Smooth muscle cell (in vitro differentiated cells): ENCODE measurements around the gene RIMS4. TPM values are rescaled to one million over a fixed set of nuclear protein-coding genes. Genes with fewer than 3 reads are reported as not detected.

Experiments used
- DNase-seq: peaks from one replicate; lab custom pipeline; 2025; ENCODE audit not compliant: unreplicated experiment; lab: John Stamatoyannopoulos, UW
- H2AFZ ChIP-seq: fragments of 200-600 bp; sonication (generic); 2 replicates; pipeline ENCODE4 v1.6.0; 2016; ENCODE audit warnings: antibody characterized with exemption, low read depth, mild to moderate bottlenecking
- H3F3A ChIP-seq: fragments of 200-600 bp; sonication (generic); 2 replicates; pipeline ENCODE4 v1.6.0; 2017; ENCODE audit warnings: antibody characterized with exemption, low read depth
- H3K27ac ChIP-seq: fragments of 200-600 bp; sonication (generic); 2 replicates; pipeline ENCODE4 v1.5.1; 2016; ENCODE audit warnings: low read depth, mild to moderate bottlenecking
- H3K27me3 ChIP-seq: fragments of 200-600 bp; sonication (generic); 2 replicates; pipeline ENCODE4 v1.6.1; 2016; ENCODE audit warnings: low read depth, mild to moderate bottlenecking
- H3K36me3 ChIP-seq: fragments of 200-600 bp; sonication (generic); 2 replicates; pipeline ENCODE4 v1.5.1; 2016; ENCODE audit warnings: low read depth
- H3K4me1 ChIP-seq: fragments of 200-600 bp; sonication (generic); 2 replicates; pipeline ENCODE4 v1.5.1; 2016; ENCODE audit warnings: low read depth
- H3K4me2 ChIP-seq: fragments of 200-600 bp; sonication (generic); 2 replicates; pipeline ENCODE4 v1.6.0; 2016; ENCODE audit warnings: mild to moderate bottlenecking
- H3K4me3 ChIP-seq: fragments of 200-600 bp; sonication (generic); 2 replicates; pipeline ENCODE4 v1.5.1; 2016; ENCODE audit warnings: mild to moderate bottlenecking
- H3K79me2 ChIP-seq: fragments of 200-600 bp; sonication (generic); 2 replicates; pipeline ENCODE4 v1.6.0; 2016; ENCODE audit warnings: low read depth, mild to moderate bottlenecking
- H3K9ac ChIP-seq: fragments of 200-600 bp; sonication (generic); 2 replicates; pipeline ENCODE4 v1.6.0; 2016; ENCODE audit warnings: low read depth
- H3K9me3 ChIP-seq: fragments of 200-600 bp; sonication (generic); replicated peaks from 2 replicates; pipeline ENCODE4 v1.5.1; 2016; ENCODE audit warnings: low read depth
- H4K20me1 ChIP-seq: fragments of 200-600 bp; sonication (generic); 2 replicates; pipeline ENCODE4 v1.6.0; 2016; ENCODE audit warnings: low read depth
- CTCF ChIP-seq: fragments of 200-600 bp; sonication (generic); IDR thresholded peaks from 2 replicates; pipeline ENCODE4 v1.5.1; 2017; ENCODE audit warnings: borderline replicate concordance, mild to moderate bottlenecking, antibody characterized with exemption; ENCODE audit not compliant: insufficient read depth, poor library complexity, severe bottlenecking
- WGBS: methylation state at CpG from one replicate; pipeline ENCODE4 v1.1.7; 2016; ENCODE audit warnings: low lambda C conversion rate; 5-methylcytosine and 5-hydroxymethylcytosine counted together
- polyA plus RNA-seq: library from polyadenylated mRNA; unstranded; fragments of >200 nt; fragmentation: Nextera tagmentation; extraction: Ambion mirVana; gene quantifications from 2 replicates; pipeline ENCODE4 v1.2.1, GENCODE V29; 2016
- total RNA-seq: library from RNA; depleted of rRNA; stranded (reverse); fragments of >200 nt; gene quantifications from 2 replicates; pipeline ENCODE4 v1.2.3, GENCODE V29; 2014

RIMS4 gene
- total and polyA plus RNA-seq, 2 experiments from 2014 or later = not detected

- H3K36me3 ChIP-seq = no peaks in the 10 kb centered on the region
- no peak overlapping the region for H3K27ac ChIP-seq
- H3F3A ChIP-seq = no peaks in the 10 kb centered on the region
- no peak overlapping the region for H3K4me2 ChIP-seq
- H2AFZ ChIP-seq = no peak overlapping the region
- H3K79me2 ChIP-seq = no peaks in the 10 kb centered on the region
- TF ChIP-seq CTCF = no peak
- H3K4me1 ChIP-seq = no peaks in the 10 kb centered on the region
- H3K9me3 ChIP-seq = no peaks in the 10 kb centered on the region
- no peak overlapping the region for H3K4me3 ChIP-seq
- H4K20me1 ChIP-seq = no peaks in the 10 kb centered on the region
- no peaks in the 10 kb centered on the region for H3K27me3 ChIP-seq
- H3K9ac ChIP-seq = no peak overlapping the region
- 50% methylated on average over 1 of the region's 1 CpG for WGBS
- DNase-seq = no peak
Observed at GRCh38 chr20:44785768-44786167, 24.6 kb downstream of the RIMS4 start.

- Histone ChIP-seq H3K9ac (no peak overlapping the region), H3K36me3 (no peaks in the 10 kb centered on the region), H3K27ac (no peak overlapping the region), H3K9me3 (no peaks in the 10 kb centered on the region), H3F3A (no peaks in the 10 kb centered on the region), H3K4me2 (no peak overlapping the region), H2AFZ (no peak overlapping the region), H3K4me3 (no peak overlapping the region), H3K79me2 (no peaks in the 10 kb centered on the region), H3K4me1 (no peaks in the 10 kb centered on the region), H3K27me3 (no peaks in the 10 kb centered on the region), H4K20me1 (no peaks in the 10 kb centered on the region)
- no peak for DNase-seq
- TF ChIP-seq CTCF = no peak
- WGBS = 63% methylated on average over 1 of the region's 1 CpG
Observed at GRCh38 chr20:44784688-44785087, 25.7 kb downstream of the RIMS4 start.

GRCh38 chr20:44781791-44782190 is 28.6 kb downstream of the RIMS4 start:
- DNase-seq = no peak
- no peaks in the 10 kb centered on the region for H3F3A ChIP-seq
- H3K9ac ChIP-seq = no peak overlapping the region
- H3K9me3 ChIP-seq = no peaks in the 10 kb centered on the region
- H3K4me1 ChIP-seq = no peaks in the 10 kb centered on the region
- no peaks in the 10 kb centered on the region for H4K20me1 ChIP-seq
- 89% methylated on average over 3 of the region's 3 CpGs for WGBS
- H2AFZ ChIP-seq = no peak overlapping the region
- no peak for TF ChIP-seq CTCF
- H3K79me2 ChIP-seq = no peaks in the 10 kb centered on the region
- H3K4me3 ChIP-seq = no peak overlapping the region
- no peak overlapping the region for H3K27ac ChIP-seq
- no peaks in the 10 kb centered on the region for H3K27me3 ChIP-seq
- H3K4me2 ChIP-seq = no peak overlapping the region
- no peaks in the 10 kb centered on the region for H3K36me3 ChIP-seq

- Histone ChIP-seq H3K4me2 (no peak overlapping the region), H4K20me1 (no peaks in the 10 kb centered on the region), H3K9ac (no peak overlapping the region), H3K27ac (no peak overlapping the region), H3K27me3 (no peaks in the 10 kb centered on the region), H2AFZ (no peak overlapping the region), H3K79me2 (no peaks in the 10 kb centered on the region), H3F3A (no peaks in the 10 kb centered on the region), H3K4me1 (no peaks in the 10 kb centered on the region), H3K36me3 (no peaks in the 10 kb centered on the region), H3K4me3 (no peak overlapping the region), H3K9me3 (no peaks in the 10 kb centered on the region)
- 78% methylated on average over 3 of the region's 3 CpGs for WGBS
- no peak for TF ChIP-seq CTCF
- DNase-seq = no peak
Observed at GRCh38 chr20:44781118-44781517, 29.2 kb downstream of the RIMS4 start.
